Osteocyte (in vitro differentiated cells): ENCODE data around the gene EXT2. TPM values are rescaled to one million over a fixed set of nuclear protein-coding genes. Genes with fewer than 3 reads are reported as not detected.

Experiments used
- DNase-seq: peaks from one replicate; pipeline ENCODE4 v3.0.0; 2021; ENCODE audit warnings: mixed read lengths; ENCODE audit not compliant: unreplicated experiment; ENCODE audit errors: extremely low spot score
- H3K27ac Mint-ChIP-seq: one replicate; pipeline ENCODE4 v1.8.0; 2021; ENCODE audit warnings: mild to moderate bottlenecking, mixed read lengths; ENCODE audit not compliant: unreplicated experiment
- H3K27me3 Mint-ChIP-seq: one replicate; pipeline ENCODE4 v1.8.0; 2021; ENCODE audit warnings: mixed read lengths; ENCODE audit not compliant: unreplicated experiment
- H3K36me3 Mint-ChIP-seq: one replicate; pipeline ENCODE4 v1.8.0; 2021; ENCODE audit warnings: mixed read lengths; ENCODE audit not compliant: unreplicated experiment
- H3K4me1 Mint-ChIP-seq: one replicate; pipeline ENCODE4 v1.8.0; 2021; ENCODE audit warnings: mixed read lengths; ENCODE audit not compliant: unreplicated experiment
- H3K4me3 Mint-ChIP-seq: one replicate; pipeline ENCODE4 v1.8.0; 2021; ENCODE audit warnings: mild to moderate bottlenecking, moderate library complexity, mixed read lengths; ENCODE audit not compliant: unreplicated experiment
- H3K9me3 Mint-ChIP-seq: one replicate; pipeline ENCODE4 v1.8.0; 2021; ENCODE audit warnings: mixed read lengths; ENCODE audit not compliant: unreplicated experiment
- total RNA-seq: library from RNA; stranded (reverse); gene quantifications from 2 replicates; pipeline ENCODE4 v1.2.1, GENCODE V29; 2021
- TF ChIP-seq, protein P1 (sequence below): fragments of 200-600 bp; sonication (generic); IDR thresholded peaks from 2 replicates; pipeline ENCODE4 v1.5.0; 2021; ENCODE audit warnings: antibody characterized with exemption, mild to moderate bottlenecking, moderate library complexity

EXT2 gene
- total RNA-seq, 1 donor from 2014 or later, result 102 TPM

DNA sequence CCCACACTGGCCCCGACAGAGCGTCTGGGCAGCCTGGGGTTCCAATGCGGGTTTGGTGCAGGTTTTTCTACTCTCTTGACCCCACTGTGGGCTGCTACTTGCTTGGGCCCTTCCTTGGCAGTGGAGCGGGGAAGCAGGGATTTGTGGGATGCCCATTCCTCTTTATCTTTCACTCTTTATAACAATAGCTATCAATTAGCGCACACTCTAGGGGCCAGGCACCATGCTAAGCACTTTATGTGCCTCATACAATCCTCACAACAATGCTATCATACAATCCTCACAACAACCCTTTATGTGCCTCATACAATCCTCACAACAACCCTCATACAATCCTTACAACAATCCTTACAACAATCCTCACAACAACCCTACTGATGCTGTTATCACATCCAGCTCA, 16.7 kb upstream of the EXT2 start:
- Mint-ChIP-seq H3K27me3 (peaks cover 30% of the 10 kb centered on the region), H3K27ac (no peak overlapping the region), H3K36me3 (no peaks in the 10 kb centered on the region), H3K4me1 (no peaks in the 10 kb centered on the region), H3K9me3 (no peaks in the 10 kb centered on the region), H3K4me3 (no peak overlapping the region)
- DNase-seq, result no peak
- TF ChIP-seq, protein P1, sequence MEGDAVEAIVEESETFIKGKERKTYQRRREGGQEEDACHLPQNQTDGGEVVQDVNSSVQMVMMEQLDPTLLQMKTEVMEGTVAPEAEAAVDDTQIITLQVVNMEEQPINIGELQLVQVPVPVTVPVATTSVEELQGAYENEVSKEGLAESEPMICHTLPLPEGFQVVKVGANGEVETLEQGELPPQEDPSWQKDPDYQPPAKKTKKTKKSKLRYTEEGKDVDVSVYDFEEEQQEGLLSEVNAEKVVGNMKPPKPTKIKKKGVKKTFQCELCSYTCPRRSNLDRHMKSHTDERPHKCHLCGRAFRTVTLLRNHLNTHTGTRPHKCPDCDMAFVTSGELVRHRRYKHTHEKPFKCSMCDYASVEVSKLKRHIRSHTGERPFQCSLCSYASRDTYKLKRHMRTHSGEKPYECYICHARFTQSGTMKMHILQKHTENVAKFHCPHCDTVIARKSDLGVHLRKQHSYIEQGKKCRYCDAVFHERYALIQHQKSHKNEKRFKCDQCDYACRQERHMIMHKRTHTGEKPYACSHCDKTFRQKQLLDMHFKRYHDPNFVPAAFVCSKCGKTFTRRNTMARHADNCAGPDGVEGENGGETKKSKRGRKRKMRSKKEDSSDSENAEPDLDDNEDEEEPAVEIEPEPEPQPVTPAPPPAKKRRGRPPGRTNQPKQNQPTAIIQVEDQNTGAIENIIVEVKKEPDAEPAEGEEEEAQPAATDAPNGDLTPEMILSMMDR, result no peak

DNA sequence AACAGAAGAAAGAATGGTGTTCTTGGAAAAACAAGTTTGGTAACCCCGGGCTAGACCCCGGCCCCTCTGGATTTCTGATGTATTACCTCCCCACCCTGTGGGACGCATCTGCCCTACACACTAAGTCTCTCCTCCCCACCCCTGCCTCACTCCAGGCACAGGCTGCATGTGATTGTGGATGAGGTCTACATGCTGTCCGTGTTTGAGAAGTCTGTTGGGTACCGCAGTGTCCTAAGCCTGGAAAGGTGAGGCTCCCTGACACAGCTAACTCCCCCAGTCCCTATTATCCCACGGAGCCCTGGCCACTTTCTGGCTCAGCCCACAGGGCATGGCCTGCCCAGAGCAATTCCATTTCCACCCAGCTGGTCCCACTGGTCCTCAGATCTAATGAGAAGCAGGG, 16.1 kb upstream of the EXT2 start:
- Mint-ChIP-seq H3K4me1 (no peaks in the 10 kb centered on the region), H3K27ac (no peak overlapping the region), H3K27me3 (peaks cover 35% of the 10 kb centered on the region), H3K36me3 (no peaks in the 10 kb centered on the region), H3K4me3 (no peak overlapping the region), H3K9me3 (no peaks in the 10 kb centered on the region)
- DNase-seq, result peak; percentile 64
- TF ChIP-seq, protein P1, result no peak

DNA sequence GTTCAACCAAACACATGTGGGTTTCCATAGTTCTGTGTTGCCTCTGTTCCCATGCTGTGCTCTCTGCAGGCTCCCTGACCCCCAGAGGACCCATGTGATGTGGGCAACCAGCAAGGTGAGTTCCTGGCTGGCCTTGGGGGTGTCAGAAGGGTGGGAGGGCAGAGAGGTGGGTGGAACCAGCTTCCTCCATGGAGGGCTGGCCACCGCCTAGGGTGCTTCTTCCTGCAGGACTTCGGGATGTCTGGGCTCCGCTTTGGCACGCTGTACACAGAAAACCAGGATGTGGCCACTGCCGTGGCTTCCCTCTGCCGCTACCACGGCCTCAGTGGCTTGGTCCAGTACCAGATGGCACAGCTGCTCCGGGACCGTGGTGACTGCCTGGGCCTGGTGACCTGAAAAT, 14.5 kb upstream of the EXT2 start:
- TF ChIP-seq, protein P1, result no peak
- Mint-ChIP-seq H3K4me3 (no peak overlapping the region), H3K36me3 (peaks cover 4% of the 10 kb centered on the region), H3K27ac (no peak overlapping the region), H3K9me3 (peaks cover 5% of the 10 kb centered on the region), H3K4me1 (no peaks in the 10 kb centered on the region), H3K27me3 (peaks cover 39% of the 10 kb centered on the region)
- peak; percentile 76 for DNase-seq

DNA sequence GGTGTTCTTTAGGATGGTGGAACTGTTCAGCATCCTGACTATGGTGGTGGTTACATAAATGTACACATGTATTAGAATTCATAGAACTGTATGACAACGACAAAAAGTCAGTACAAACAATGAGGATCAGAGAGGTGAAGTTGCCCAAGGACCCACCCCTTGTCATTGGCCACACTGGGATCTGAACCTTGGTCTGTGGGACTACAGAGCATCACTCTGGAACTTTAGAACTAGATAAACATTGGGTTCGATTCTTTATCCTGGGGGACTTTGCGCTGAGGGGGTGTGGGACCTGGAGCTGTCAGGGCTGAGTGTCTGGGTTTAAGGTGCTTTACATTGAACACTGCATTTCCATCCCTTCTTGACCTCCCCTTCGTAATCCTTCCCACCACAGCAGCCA, 12.8 kb upstream of the EXT2 start:
- peaks cover 4% of the 10 kb centered on the region for H3K36me3 Mint-ChIP-seq
- TF ChIP-seq, protein P1, result no peak
- peaks cover 5% of the 10 kb centered on the region for H3K9me3 Mint-ChIP-seq
- H3K4me3 Mint-ChIP-seq, result no peak overlapping the region
- H3K27me3 Mint-ChIP-seq, result peaks cover 38% of the 10 kb centered on the region
- no peaks in the 10 kb centered on the region for H3K4me1 Mint-ChIP-seq
- no peak for DNase-seq
- no peak overlapping the region for H3K27ac Mint-ChIP-seq

DNA sequence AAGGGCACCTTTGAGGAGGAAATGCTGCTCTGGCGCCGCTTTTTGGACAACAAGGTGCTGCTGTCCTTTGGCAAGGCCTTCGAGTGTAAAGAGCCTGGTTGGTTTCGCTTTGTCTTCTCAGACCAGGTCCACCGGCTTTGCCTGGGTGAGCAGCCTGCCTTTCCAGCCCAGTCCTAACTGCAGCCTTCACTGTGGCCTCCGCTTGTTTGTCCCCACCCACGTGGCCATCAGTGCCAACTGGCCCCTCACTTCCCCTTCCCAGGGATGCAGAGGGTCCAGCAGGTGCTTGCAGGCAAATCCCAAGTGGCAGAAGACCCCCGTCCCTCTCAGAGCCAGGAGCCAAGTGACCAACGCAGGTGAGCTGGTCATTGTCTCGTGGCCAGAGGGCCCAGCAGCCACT, 12.0 kb upstream of the EXT2 start:
- Mint-ChIP-seq H3K4me1 (no peaks in the 10 kb centered on the region), H3K4me3 (no peak overlapping the region), H3K27me3 (peaks cover 37% of the 10 kb centered on the region), H3K27ac (no peak overlapping the region), H3K36me3 (peaks cover 4% of the 10 kb centered on the region), H3K9me3 (peaks cover 5% of the 10 kb centered on the region)
- peak; percentile 72 for DNase-seq
- TF ChIP-seq, protein P1, result no peak
